Measurements from ENCODE around the gene TBX6.

TBX6 gene, protein sequence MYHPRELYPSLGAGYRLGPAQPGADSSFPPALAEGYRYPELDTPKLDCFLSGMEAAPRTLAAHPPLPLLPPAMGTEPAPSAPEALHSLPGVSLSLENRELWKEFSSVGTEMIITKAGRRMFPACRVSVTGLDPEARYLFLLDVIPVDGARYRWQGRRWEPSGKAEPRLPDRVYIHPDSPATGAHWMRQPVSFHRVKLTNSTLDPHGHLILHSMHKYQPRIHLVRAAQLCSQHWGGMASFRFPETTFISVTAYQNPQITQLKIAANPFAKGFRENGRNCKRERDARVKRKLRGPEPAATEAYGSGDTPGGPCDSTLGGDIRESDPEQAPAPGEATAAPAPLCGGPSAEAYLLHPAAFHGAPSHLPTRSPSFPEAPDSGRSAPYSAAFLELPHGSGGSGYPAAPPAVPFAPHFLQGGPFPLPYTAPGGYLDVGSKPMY

GRCh38 chr16:30091474-30092372 lies at the start of gene TBX6:
Gene TBX6 (minus strand): TSS chr16:30091924. CDS start chr16:30091193, 731 bp downstream.
- TF ChIP-seq, protein P1, sequence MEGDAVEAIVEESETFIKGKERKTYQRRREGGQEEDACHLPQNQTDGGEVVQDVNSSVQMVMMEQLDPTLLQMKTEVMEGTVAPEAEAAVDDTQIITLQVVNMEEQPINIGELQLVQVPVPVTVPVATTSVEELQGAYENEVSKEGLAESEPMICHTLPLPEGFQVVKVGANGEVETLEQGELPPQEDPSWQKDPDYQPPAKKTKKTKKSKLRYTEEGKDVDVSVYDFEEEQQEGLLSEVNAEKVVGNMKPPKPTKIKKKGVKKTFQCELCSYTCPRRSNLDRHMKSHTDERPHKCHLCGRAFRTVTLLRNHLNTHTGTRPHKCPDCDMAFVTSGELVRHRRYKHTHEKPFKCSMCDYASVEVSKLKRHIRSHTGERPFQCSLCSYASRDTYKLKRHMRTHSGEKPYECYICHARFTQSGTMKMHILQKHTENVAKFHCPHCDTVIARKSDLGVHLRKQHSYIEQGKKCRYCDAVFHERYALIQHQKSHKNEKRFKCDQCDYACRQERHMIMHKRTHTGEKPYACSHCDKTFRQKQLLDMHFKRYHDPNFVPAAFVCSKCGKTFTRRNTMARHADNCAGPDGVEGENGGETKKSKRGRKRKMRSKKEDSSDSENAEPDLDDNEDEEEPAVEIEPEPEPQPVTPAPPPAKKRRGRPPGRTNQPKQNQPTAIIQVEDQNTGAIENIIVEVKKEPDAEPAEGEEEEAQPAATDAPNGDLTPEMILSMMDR (IDR thresholded peaks at IDR 0.05; ENCODE audit: borderline replicate concordance, control extremely low read depth, extremely low read depth, insufficient read depth, missing control alignments), result peak; percentile 96
- in situ Hi-C loops (cut with MboI; ENCODE audit: low sequenced_read_pairs, unreplicated experiment), result no loop called here
- DNase-seq (ENCODE audit: low spot score), result peak; percentile 96

- in situ Hi-C loops (cut with MboI; ENCODE audit: low sequenced_read_pairs, unreplicated experiment), result no loop called here
- no peak for DNase-seq (ENCODE audit: low spot score)
- TF ChIP-seq, protein P1 (IDR thresholded peaks at IDR 0.05; ENCODE audit: borderline replicate concordance, control extremely low read depth, extremely low read depth, insufficient read depth, missing control alignments), result no peak
Observed at GRCh38 chr16:30139583-30140481, 48.1 kb upstream of the TBX6 start.

DNA sequence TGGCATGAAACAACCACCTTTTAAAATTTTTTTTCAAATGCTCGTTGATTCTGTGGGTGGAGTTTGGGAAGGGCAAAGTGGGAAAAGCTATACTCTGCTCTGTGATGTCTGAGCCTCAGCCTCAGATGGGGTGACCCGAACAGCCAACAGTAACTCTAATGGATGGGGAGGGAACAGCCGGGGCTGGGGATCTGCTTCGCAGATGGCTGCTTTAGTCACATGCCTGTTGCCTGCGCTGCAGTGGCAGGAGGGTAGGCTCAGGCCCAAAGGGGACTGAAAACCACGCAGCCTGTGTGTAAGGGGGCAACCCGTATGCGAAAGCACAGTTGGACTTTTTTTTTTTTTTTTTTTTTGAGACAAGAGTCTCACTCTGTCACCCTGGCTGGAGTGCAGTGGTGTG lies 46.2 kb upstream of the TBX6 start:
- no peak for DNase-seq (ENCODE audit: low spot score)
- TF ChIP-seq, protein P1 (IDR thresholded peaks at IDR 0.05; ENCODE audit: borderline replicate concordance, control extremely low read depth, extremely low read depth, insufficient read depth, missing control alignments), result no peak
- in situ Hi-C loops (cut with MboI; ENCODE audit: low sequenced_read_pairs, unreplicated experiment), result no loop called here

GRCh38 chr16:30136971-30137605 lies 45.4 kb upstream of the TBX6 start:
- TF ChIP-seq, protein P1 (IDR thresholded peaks at IDR 0.05; ENCODE audit: borderline replicate concordance, control extremely low read depth, extremely low read depth, insufficient read depth, missing control alignments), result no peak

DNA sequence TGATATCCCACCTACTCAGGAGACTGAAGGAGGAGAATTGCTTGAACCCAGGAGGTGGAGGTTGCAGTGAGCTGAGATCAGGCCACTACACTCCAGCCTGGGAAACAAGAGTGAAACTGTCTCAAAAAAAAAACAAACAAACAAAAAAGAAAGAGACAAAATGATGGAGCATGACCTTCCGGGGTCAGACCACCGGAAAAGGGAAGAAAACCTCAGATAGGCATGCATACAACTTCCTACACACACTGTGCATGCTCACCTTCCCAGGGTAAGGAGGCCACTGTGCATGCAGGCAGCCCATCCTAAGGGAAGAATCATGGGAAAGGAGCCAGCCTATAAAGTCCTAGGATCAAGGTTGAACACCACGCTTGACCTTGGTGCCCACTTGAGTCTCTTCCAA lies 40.9 kb upstream of the TBX6 start:
- TF ChIP-seq, protein P1 (IDR thresholded peaks at IDR 0.05; ENCODE audit: borderline replicate concordance, control extremely low read depth, extremely low read depth, insufficient read depth, missing control alignments), result no peak
- DNase-seq (ENCODE audit: low spot score), result no peak
- in situ Hi-C loops (cut with MboI; ENCODE audit: low sequenced_read_pairs, unreplicated experiment), result no loop called here

More at GRCh38 chr16:30136971-30137605, 45.4 kb upstream of the TBX6 start:
- no peak for DNase-seq (ENCODE audit: low spot score)
- in situ Hi-C loops (cut with MboI; ENCODE audit: low sequenced_read_pairs, unreplicated experiment), result no loop called here
